GM12878 (cell line): ENCODE results near the gene EPM2AIP1. TPM values are rescaled to one million over a fixed set of nuclear protein-coding genes. Genes with fewer than 3 reads are reported as not detected.

Experiments
- ATAC-seq: fragments of 200-7000 bp; cut with Tn5 transposase; 3 replicates; pipeline ENCODE4 v1.9.1; 2020; ENCODE audit warnings: mild to moderate bottlenecking, moderate library complexity
- BruUV-seq: library from RNA; stranded (reverse); fragments of 400-500 nt; replicated peaks from 2 replicates; lab custom pipeline; 2021; lab: Mats Ljungman, UMichigan
- CTCF ChIA-PET: fragments of 300-600 bp; sonication (Branson Sonifier 250); formaldehyde crosslinking; extraction: SDS; loops from one replicate; lab custom pipeline; 2021; ENCODE audit warnings: inconsistent platforms; lab: Yijun Ruan, JAX
- POLR2A ChIA-PET: fragments of 350-600 bp; formaldehyde crosslinking; extraction: SDS; loops from one replicate; lab custom pipeline; 2021; ENCODE audit warnings: inconsistent platforms; lab: Charles Lee
- RAD21 ChIA-PET: fragments of 300-600 bp; sonication (Branson Sonifier 250); formaldehyde crosslinking; loops from one replicate; lab custom pipeline; 2023; ENCODE audit warnings: antibody characterized with exemption; ENCODE audit not compliant: unreplicated experiment; lab: Charles Lee
- SMC1A ChIA-PET: fragments of 300-600 bp; sonication (Branson Sonifier 250); formaldehyde crosslinking; loops from one replicate; lab custom pipeline; 2023; ENCODE audit not compliant: unreplicated experiment, uncharacterized antibody; lab: Charles Lee
- DNase-seq: peaks from one replicate; pipeline ENCODE4 v3.0.0-alpha.2; 2011; ENCODE audit warnings: low read depth, low spot score
- FAIRE-seq: peaks from 3 replicates; lab custom pipeline; 2011; peaks lifted over from hg19 to GRCh38; lab: Jason Lieb, UNC
- H2AFZ ChIP-seq: 2 replicates; pipeline ENCODE4 v1.6.0; 2011; ENCODE audit warnings: low read depth, low read length, control low read depth; ENCODE audit not compliant: control insufficient read depth
- H3K27ac ChIP-seq: 2 replicates; pipeline ENCODE4 v1.5.1; 2011; ENCODE audit warnings: control low read depth; ENCODE audit not compliant: control insufficient read depth, insufficient read depth
- H3K27me3 ChIP-seq, 2 experiments: replicated peaks in 1 of 2; 2 replicates each; pipeline versions ENCODE4 v1.6.0 to v1.6.1; 2011; ENCODE audit warnings: low read length in 1 of 2; ENCODE audit not compliant: control insufficient read depth in 2 of 2, insufficient read depth in 2 of 2
- H3K36me3 ChIP-seq, 2 experiments: 2 replicates each; pipeline ENCODE4 v1.5.1; 2011; ENCODE audit warnings: low read length in 1 of 2; ENCODE audit not compliant: control insufficient read depth in 2 of 2, insufficient read depth in 2 of 2
- H3K4me1 ChIP-seq: 2 replicates; pipeline ENCODE4 v1.6.1; 2011; ENCODE audit warnings: mild to moderate bottlenecking, low read length, moderate library complexity, mixed read lengths; ENCODE audit not compliant: control insufficient read depth, insufficient read depth
- H3K4me2 ChIP-seq: 2 replicates; pipeline ENCODE4 v1.6.0; 2011; ENCODE audit warnings: control low read depth; ENCODE audit not compliant: control insufficient read depth, insufficient read depth
- H3K4me3 ChIP-seq: fragments of 200-600 bp; sonication (generic); 2 replicates; pipeline ENCODE4 v1.5.1; 2016
- H3K79me2 ChIP-seq: 2 replicates; pipeline ENCODE4 v1.6.0; 2011; ENCODE audit warnings: low read length; ENCODE audit not compliant: control insufficient read depth, insufficient read depth
- H3K9ac ChIP-seq: 2 replicates; pipeline ENCODE4 v1.8.0; 2011; ENCODE audit warnings: low read length, control low read depth, mixed read lengths; ENCODE audit not compliant: control insufficient read depth, insufficient read depth
- H3K9me3 ChIP-seq: replicated peaks from 3 replicates; pipeline ENCODE4 v1.5.1; 2011; ENCODE audit warnings: mild to moderate bottlenecking, low read length; ENCODE audit not compliant: control insufficient read depth, insufficient read depth
- H4K20me1 ChIP-seq: 2 replicates; pipeline ENCODE4 v1.6.0; 2011; ENCODE audit not compliant: control insufficient read depth, insufficient read depth
- ATF2 ChIP-seq: IDR thresholded peaks from 2 replicates; pipeline ENCODE4 v1.6.1; 2012; ENCODE audit warnings: low read length, inconsistent platforms
- BCL11A ChIP-seq: IDR thresholded peaks from 2 replicates; pipeline ENCODE4 v1.6.1; 2011; ENCODE audit warnings: low read depth, low read length
- CHD2 ChIP-seq: IDR thresholded peaks from 2 replicates; pipeline ENCODE4 v1.6.1; 2011; ENCODE audit warnings: low read depth, low read length, improper control_type of control experiment, borderline replicate concordance
- E2F4 ChIP-seq: IDR thresholded peaks from 2 replicates; pipeline ENCODE4 v1.6.1; 2012; ENCODE audit warnings: low read depth, low read length, improper control_type of control experiment
- EED ChIP-seq: sonication (generic); IDR thresholded peaks from 2 replicates; pipeline ENCODE4 v1.6.1; 2016; ENCODE audit warnings: antibody characterized with exemption, low read depth
- EZH2 ChIP-seq: IDR thresholded peaks from 2 replicates; pipeline ENCODE4 v1.6.1; 2012; ENCODE audit warnings: low read depth, mild to moderate bottlenecking, control low read depth, inconsistent platforms, low read length, borderline replicate concordance; ENCODE audit not compliant: control insufficient read depth
- KDM1A ChIP-seq: fragments of 200-600 bp; sonication (generic); IDR thresholded peaks from 2 replicates; pipeline ENCODE4 v1.6.1; 2016; ENCODE audit warnings: borderline replicate concordance
- POLR2A ChIP-seq: IDR thresholded peaks from 2 replicates; pipeline ENCODE4 v1.6.1; 2011; ENCODE audit warnings: low read depth, mild to moderate bottlenecking, low read length
- RAD21 ChIP-seq: IDR thresholded peaks from 2 replicates; pipeline ENCODE4 v1.6.1; 2011; ENCODE audit warnings: mild to moderate bottlenecking, low read depth, low read length, moderate library complexity; ENCODE audit not compliant: insufficient read depth
- RUNX3 ChIP-seq: IDR thresholded peaks from 2 replicates; pipeline ENCODE4 v1.6.1; 2012; ENCODE audit warnings: low read length, inconsistent platforms
- SMAD5 ChIP-seq: IDR thresholded peaks from 2 replicates; pipeline ENCODE4 v1.6.1; 2016; ENCODE audit warnings: antibody characterized with exemption, low read depth
- TARDBP ChIP-seq: IDR thresholded peaks from 2 replicates; pipeline ENCODE4 v1.6.1; 2016; ENCODE audit warnings: borderline replicate concordance
- ZNF274 ChIP-seq: IDR thresholded peaks from one replicate; pipeline ENCODE4 v1.8.0; 2011; ENCODE audit not compliant: insufficient read length, insufficient read depth
- ZSCAN29 ChIP-seq: fragments of 450-650 bp; IDR thresholded peaks from 2 replicates; pipeline ENCODE4 v1.6.1; 2017; ENCODE audit warnings: mild to moderate bottlenecking, moderate library complexity
- WGBS: methylation state at CpG from one replicate; pipeline ENCODE4 v1.1.6; 2016; ENCODE audit warnings: low lambda C conversion rate; ENCODE audit not compliant: insufficient replicate concordance, insufficient coverage; ENCODE audit errors: missing lambda C conversion rate; 5-methylcytosine and 5-hydroxymethylcytosine counted together
- in situ Hi-C: fragments of 300-500 bp; cut with MboI; formaldehyde crosslinking; loops from 9 replicates; pipeline ENCODE4 v1.14.3; 2018; ENCODE audit warnings: mixed read lengths
- intact Hi-C: fragments of 100-400 bp; cut with micrococcal nuclease; formaldehyde crosslinking; loops from one replicate; pipeline ENCODE4 v1.14.2; 2022; ENCODE audit not compliant: unreplicated experiment
- polyA plus RNA-seq, 11 experiments: library from polyadenylated mRNA; depleted of rRNA in 4 of 11; unstranded in 6 of 11; stranded (reverse) in 5 of 11; fragments of >200 nt; fragmentation: Nextera tagmentation in 4 of 11; fragmentation: Illumina TruSeq in 1 of 11; extraction: Ambion mirVana in 4 of 11; extraction: Trizol in 1 of 11; gene quantifications; 1 replicate in 1 of 11; 2 replicates in 10 of 11; pipeline versions ENCODE4 v1.2.1 to v1.2.3, GENCODE V29; 2011 to 2016; ENCODE audit warnings: inconsistent platforms in 2 of 11, missing spikeins in 2 of 11, low read depth in 1 of 11
- total RNA-seq, 4 experiments: library from RNA; depleted of rRNA in 3 of 4; stranded (reverse); fragments of >200 nt in 3 of 4; fragmentation: Illumina TruSeq in 1 of 4; extraction: Trizol in 1 of 4; gene quantifications; 2 replicates each; pipeline versions ENCODE4 v1.2.1 to v1.2.3, GENCODE V29; 2013 to 2021
- TF ChIP-seq, protein P1 (sequence below): fragments of 450-650 bp; conservative IDR thresholded peaks from 2 replicates; pipeline ENCODE4 v1.6.1; 2017; ENCODE audit warnings: mild to moderate bottlenecking, moderate library complexity
- TF ChIP-seq, protein P2 (sequence below): fragments of 450-650 bp; IDR thresholded peaks from 2 replicates; pipeline ENCODE4 v1.6.1; 2017; ENCODE audit warnings: low read depth, mild to moderate bottlenecking, moderate library complexity

Gene EPM2AIP1
- total and polyA plus RNA-seq, 10 of the 15 experiments (the other 5 are each of a cell fraction or from before 2014, with no cell fraction given): 5.5 to 31.9 (median 21.8) TPM

DNA sequence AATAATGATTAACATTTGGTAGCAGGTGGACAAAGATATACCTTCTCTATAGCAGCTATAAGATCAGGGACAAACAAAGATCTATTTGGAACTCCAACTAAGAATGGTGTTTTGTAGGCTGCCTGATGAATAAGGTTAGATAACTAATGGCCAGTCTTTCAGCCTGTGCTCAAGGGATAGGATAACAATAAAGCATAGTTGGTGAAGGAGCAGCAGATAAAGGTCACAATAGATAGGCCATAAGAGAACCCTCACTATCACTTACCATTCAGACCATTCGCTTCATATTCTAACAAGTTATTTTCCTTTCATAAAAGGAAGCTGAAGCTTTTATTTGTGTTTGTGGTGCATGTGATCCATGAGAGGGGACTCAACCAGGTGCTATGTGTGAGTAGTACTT, 19.8 kb downstream of the EPM2AIP1 start:
- H3K9ac ChIP-seq: no peak overlapping the region
- 100% methylated on average over 1 of the region's 1 CpG for WGBS
- no peaks in the 10 kb centered on the region for H3K27me3 ChIP-seq
- TF ChIP-seq ZNF274 (no peak), ZSCAN29 (no peak), SMAD5 (no peak), ATF2 (no peak), EED (no peak), KDM1A (no peak), E2F4 (no peak), TARDBP (no peak), BCL11A (no peak), POLR2A (no peak), CHD2 (no peak), RUNX3 (no peak), EZH2 (no peak), RAD21 (no peak)
- TF ChIP-seq, protein P1, sequence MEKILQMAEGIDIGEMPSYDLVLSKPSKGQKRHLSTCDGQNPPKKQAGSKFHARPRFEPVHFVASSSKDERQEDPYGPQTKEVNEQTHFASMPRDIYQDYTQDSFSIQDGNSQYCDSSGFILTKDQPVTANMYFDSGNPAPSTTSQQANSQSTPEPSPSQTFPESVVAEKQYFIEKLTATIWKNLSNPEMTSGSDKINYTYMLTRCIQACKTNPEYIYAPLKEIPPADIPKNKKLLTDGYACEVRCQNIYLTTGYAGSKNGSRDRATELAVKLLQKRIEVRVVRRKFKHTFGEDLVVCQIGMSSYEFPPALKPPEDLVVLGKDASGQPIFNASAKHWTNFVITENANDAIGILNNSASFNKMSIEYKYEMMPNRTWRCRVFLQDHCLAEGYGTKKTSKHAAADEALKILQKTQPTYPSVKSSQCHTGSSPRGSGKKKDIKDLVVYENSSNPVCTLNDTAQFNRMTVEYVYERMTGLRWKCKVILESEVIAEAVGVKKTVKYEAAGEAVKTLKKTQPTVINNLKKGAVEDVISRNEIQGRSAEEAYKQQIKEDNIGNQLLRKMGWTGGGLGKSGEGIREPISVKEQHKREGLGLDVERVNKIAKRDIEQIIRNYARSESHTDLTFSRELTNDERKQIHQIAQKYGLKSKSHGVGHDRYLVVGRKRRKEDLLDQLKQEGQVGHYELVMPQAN: no peak
- TF ChIP-seq, protein P2, sequence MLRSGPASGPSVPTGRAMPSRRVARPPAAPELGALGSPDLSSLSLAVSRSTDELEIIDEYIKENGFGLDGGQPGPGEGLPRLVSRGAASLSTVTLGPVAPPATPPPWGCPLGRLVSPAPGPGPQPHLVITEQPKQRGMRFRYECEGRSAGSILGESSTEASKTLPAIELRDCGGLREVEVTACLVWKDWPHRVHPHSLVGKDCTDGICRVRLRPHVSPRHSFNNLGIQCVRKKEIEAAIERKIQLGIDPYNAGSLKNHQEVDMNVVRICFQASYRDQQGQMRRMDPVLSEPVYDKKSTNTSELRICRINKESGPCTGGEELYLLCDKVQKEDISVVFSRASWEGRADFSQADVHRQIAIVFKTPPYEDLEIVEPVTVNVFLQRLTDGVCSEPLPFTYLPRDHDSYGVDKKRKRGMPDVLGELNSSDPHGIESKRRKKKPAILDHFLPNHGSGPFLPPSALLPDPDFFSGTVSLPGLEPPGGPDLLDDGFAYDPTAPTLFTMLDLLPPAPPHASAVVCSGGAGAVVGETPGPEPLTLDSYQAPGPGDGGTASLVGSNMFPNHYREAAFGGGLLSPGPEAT: no peak
- RAD21 ChIA-PET: no interaction called here
- POLR2A ChIA-PET: interaction anchor here (0.7 to 1.2 kb wide), 2 partner anchors 11 to 16 kb away, joined by 3 read pairs; no protein-coding TSS in a partner anchor
- FAIRE-seq (no peak), DNase-seq (no peak), ATAC-seq (no peak)
- SMC1A ChIA-PET: interaction anchor here (0.6 to 5.1 kb wide), 5 partner anchors 10 to 241 kb away, joined by 3 to 34 read pairs (median 5); no protein-coding TSS in a partner anchor
- H3K79me2 ChIP-seq: no peaks in the 10 kb centered on the region
- H3K4me1 ChIP-seq: peaks cover 9% of the 10 kb centered on the region
- no TSS peak for BruUV-seq
- no peaks in the 10 kb centered on the region for H4K20me1 ChIP-seq
- H3K9me3 ChIP-seq: no peaks in the 10 kb centered on the region
- in situ Hi-C loops (no loop called here), intact Hi-C loops (no loop called here)
- no peak overlapping the region for H3K27ac ChIP-seq
- CTCF ChIA-PET: interaction anchor here (1.1 to 3.0 kb wide), 3 partner anchors 15 to 245 kb away, joined by 3 to 14 read pairs (median 3); no protein-coding TSS in a partner anchor
- no peak overlapping the region for H3K4me3 ChIP-seq
- no peak overlapping the region for H2AFZ ChIP-seq
- H3K36me3 ChIP-seq: no peaks in the 10 kb centered on the region
- H3K4me2 ChIP-seq: no peak overlapping the region
